K562 (cell line): ENCODE measurements around the gene SAE1. TPM values are rescaled to one million over a fixed set of nuclear protein-coding genes. Genes with fewer than 3 reads are reported as not detected.

Source experiments
- CC2D1A ChIP-seq: fragments of 450-650 bp; IDR thresholded peaks from 2 replicates; pipeline ENCODE4 v1.6.1; 2017; ENCODE audit warnings: mild to moderate bottlenecking
- ESRRA ChIP-seq: fragments of 450-650 bp; IDR thresholded peaks from 2 replicates; pipeline ENCODE4 v1.6.1; 2014; ENCODE audit warnings: low read depth, mild to moderate bottlenecking, moderate library complexity, borderline replicate concordance
- FOXP1 ChIP-seq: sonication (generic); formaldehyde crosslinking; IDR thresholded peaks from 2 replicates; pipeline ENCODE4 v1.8.0; 2022; ENCODE audit warnings: mild to moderate bottlenecking, missing genetic modification reagents
- GATAD2A ChIP-seq: fragments of 450-650 bp; IDR thresholded peaks from 2 replicates; pipeline ENCODE4 v1.6.1; 2017
- ILK ChIP-seq: fragments of 450-650 bp; IDR thresholded peaks from 2 replicates; pipeline ENCODE4 v1.6.1; 2016; ENCODE audit warnings: missing genetic modification characterization, low read depth, mild to moderate bottlenecking, missing compliant biosample characterization, moderate library complexity, borderline replicate concordance
- NR2C2 ChIP-seq, 2 experiments: fragments of 200-800 bp in 1 of 2; sonication (Bioruptor generic) in 1 of 2; sonication (generic) in 1 of 2; formaldehyde crosslinking in 1 of 2; IDR thresholded peaks; 2 replicates each; pipeline versions ENCODE4 v1.6.1 to v1.8.0; 2016 to 2022; ENCODE audit warnings: mild to moderate bottlenecking in 1 of 2, missing compliant biosample characterization in 1 of 2, missing genetic modification characterization in 1 of 2, missing genetic modification reagents in 1 of 2
- NRF1 ChIP-seq, 2 experiments: fragments of 450-650 bp; IDR thresholded peaks in 1 of 2; conservative IDR thresholded peaks in 1 of 2; 2 replicates each; pipeline ENCODE4 v1.6.1; 2014; ENCODE audit warnings: mild to moderate bottlenecking in 2 of 2
- PHF21A ChIP-seq: fragments of 450-650 bp; IDR thresholded peaks from 2 replicates; pipeline ENCODE4 v1.6.1; 2017; ENCODE audit warnings: low read depth, borderline replicate concordance
- PHF8 ChIP-seq: fragments of 200-600 bp; sonication (generic); IDR thresholded peaks from 2 replicates; pipeline ENCODE4 v1.6.1; 2012; ENCODE audit warnings: mixed run types, mild to moderate bottlenecking, inconsistent platforms, low read length, moderate library complexity, borderline replicate concordance
- SETDB1 ChIP-seq: IDR thresholded peaks from one replicate; pipeline ENCODE4 v1.6.1; 2012; ENCODE audit warnings: low read length, control low read depth, inconsistent platforms
- SRF ChIP-seq, 2 experiments: fragments of 250-450, 450-650 bp in 1 of 2; sonication (Bioruptor Pico) in 1 of 2; sonication (generic) in 1 of 2; formaldehyde crosslinking; IDR thresholded peaks; 2 replicates each; pipeline versions ENCODE4 v1.5.0 to v1.5.1; 2020 to 2022; ENCODE audit warnings: mild to moderate bottlenecking in 1 of 2, missing genetic modification reagents in 1 of 2
- ZFP1 ChIP-seq: fragments of 450-650 bp; formaldehyde crosslinking; IDR thresholded peaks from 2 replicates; pipeline ENCODE4 v1.4.0; 2020; ENCODE audit warnings: mild to moderate bottlenecking, mixed read lengths
- ZNF133 ChIP-seq: fragments of 250-450 bp; sonication (Bioruptor Pico); IDR thresholded peaks from 2 replicates; pipeline ENCODE4 v1.4.0; 2020; ENCODE audit warnings: mild to moderate bottlenecking
- ZNF282 ChIP-seq: sonication (generic); formaldehyde crosslinking; IDR thresholded peaks from 2 replicates; pipeline ENCODE4 v1.8.1; 2023; ENCODE audit warnings: missing genetic modification reagents
- ZNF589 ChIP-seq: fragments of 200-800 bp; sonication (Bioruptor generic); IDR thresholded peaks from 2 replicates; pipeline ENCODE4 v1.6.1; 2016; ENCODE audit warnings: low read depth, missing genetic modification characterization, missing compliant biosample characterization
- ZNF830 ChIP-seq: fragments of 250-450 bp; sonication (Bioruptor Pico); IDR thresholded peaks from 2 replicates; pipeline ENCODE4 v1.5.0; 2021; ENCODE audit warnings: mild to moderate bottlenecking
- polyA plus RNA-seq, 8 experiments: library from polyadenylated mRNA; depleted of rRNA in 4 of 8; stranded (reverse) in 5 of 8; unstranded in 3 of 8; fragments of >200 nt; fragmentation: Nextera tagmentation in 2 of 8; fragmentation: Illumina TruSeq in 1 of 8; extraction: Ambion mirVana in 2 of 8; extraction: Trizol in 1 of 8; gene quantifications; 2 replicates each; pipeline versions ENCODE4 v1.2.1 to v1.2.3, GENCODE V29; 2011 to 2014; ENCODE audit warnings: inconsistent platforms in 1 of 8, missing spikeins in 1 of 8
- total RNA-seq, 7 experiments: library from RNA; depleted of rRNA in 6 of 7; stranded (reverse); fragments of >200 nt in 6 of 7; fragmentation: Illumina TruSeq in 2 of 7; extraction: Trizol in 2 of 7; gene quantifications; 2 replicates each; pipeline versions ENCODE4 v1.2.1 to v1.2.3, GENCODE V29; 2011 to 2021; ENCODE audit warnings: low replicate concordance in 1 of 7
- TF ChIP-seq, protein P1 (sequence below): sonication (generic); formaldehyde crosslinking; IDR thresholded peaks from 2 replicates; pipeline ENCODE4 v1.8.0; 2023; ENCODE audit warnings: mild to moderate bottlenecking, missing genetic modification reagents
- TF ChIP-seq, protein P2 (sequence below): sonication (generic); formaldehyde crosslinking; IDR thresholded peaks from 2 replicates; pipeline ENCODE4 v1.8.0; 2022; ENCODE audit warnings: mild to moderate bottlenecking, low read depth, missing genetic modification reagents
- TF ChIP-seq, protein P3 (sequence below), 2 experiments: fragments of 450-650 bp in 1 of 2; sonication (generic) in 1 of 2; formaldehyde crosslinking in 1 of 2; IDR thresholded peaks in 1 of 2; conservative IDR thresholded peaks in 1 of 2; 2 replicates each; pipeline versions ENCODE4 v1.6.1 to v1.8.1; 2016 to 2023; ENCODE audit warnings: mild to moderate bottlenecking in 2 of 2, moderate library complexity in 2 of 2, inconsistent platforms in 1 of 2, missing genetic modification reagents in 1 of 2
- TF ChIP-seq, protein P4 (sequence below): sonication (generic); formaldehyde crosslinking; IDR thresholded peaks from 2 replicates; pipeline ENCODE4 v1.8.1; 2023; ENCODE audit warnings: mild to moderate bottlenecking, missing genetic modification reagents, moderate library complexity

SAE1 gene
- total and polyA plus RNA-seq, 9 of the 15 experiments (the other 6 are each of a cell fraction or from before 2014, with no cell fraction given): 82.8 to 299 (median 217) TPM

DNA sequence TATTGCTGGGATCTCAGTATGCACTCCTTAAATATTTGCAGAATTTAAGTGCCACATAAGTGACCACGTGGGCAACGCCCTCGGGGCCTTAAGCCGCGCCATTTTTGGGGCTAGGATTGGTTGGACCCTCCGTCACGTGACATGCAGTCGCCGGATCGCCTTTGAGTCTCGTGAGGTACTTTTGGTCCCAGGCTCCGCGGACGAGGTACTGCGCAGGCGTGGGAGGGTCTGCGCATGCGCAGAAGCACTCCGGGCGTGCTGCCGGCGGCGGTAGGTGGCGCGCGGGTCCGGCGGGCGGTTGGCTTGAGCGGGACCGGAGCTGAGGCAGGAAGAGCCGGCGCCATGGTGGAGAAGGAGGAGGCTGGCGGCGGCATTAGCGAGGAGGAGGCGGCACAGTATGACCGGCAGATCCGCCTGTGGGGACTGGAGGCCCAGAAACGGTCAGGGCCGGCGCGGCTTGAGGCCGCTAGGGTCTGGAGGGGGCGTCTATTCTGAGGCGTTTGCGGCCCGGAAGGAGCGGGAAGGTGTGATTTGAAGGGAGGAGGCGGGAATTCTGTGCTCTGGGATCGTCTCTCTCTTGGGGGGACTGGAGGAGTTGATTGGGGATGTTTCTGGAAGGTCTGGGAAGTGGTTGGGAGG lies at the start of gene SAE1 (continued):
- TF ChIP-seq FOXP1 (CRISPR knock-in tag) (peak; percentile 80), ZFP1 (CRISPR knock-in tag) (no peak), ZNF589 (CRISPR knock-in tag) (peak; percentile 59; the same call in 1 of the 2 replicates), ZNF282 (no peak; the same call in 1 of the 2 replicates), ESRRA (0 out of 2 replicates have a peak, but pooled peaks have one; percentile 36), ZNF830 (no peak), CC2D1A (peak; percentile 95), SETDB1 (no peak), GATAD2A (no peak), NR2C2 (CRISPR knock-in tag; IDR thresholded peaks at IDR 0.05) (peak; percentile 51; the same call in 1 of the 2 replicates), NR2C2 (tag; IDR thresholded peaks at IDR 0.05) (peak; percentile 66; the same call in 1 of the 2 replicates), PHF8 (peak; percentile 95), SRF (CRISPR knock-in tag; IDR thresholded peaks at IDR 0.05) (peak in 1 of 2 experiments; percentile 92; a peak in 3 of 4 replicates), PHF21A (0 out of 2 replicates have a peak, but pooled peaks have one; percentile 26), NRF1 (conservative IDR thresholded peaks at IDR 0.05 in 1 of 2, IDR thresholded peaks at IDR 0.05 in 1 of 2) (peak; percentile 100), ZNF133 (CRISPR knock-in tag) (no peak), ILK (tag) (no peak)
- TF ChIP-seq, protein P1, sequence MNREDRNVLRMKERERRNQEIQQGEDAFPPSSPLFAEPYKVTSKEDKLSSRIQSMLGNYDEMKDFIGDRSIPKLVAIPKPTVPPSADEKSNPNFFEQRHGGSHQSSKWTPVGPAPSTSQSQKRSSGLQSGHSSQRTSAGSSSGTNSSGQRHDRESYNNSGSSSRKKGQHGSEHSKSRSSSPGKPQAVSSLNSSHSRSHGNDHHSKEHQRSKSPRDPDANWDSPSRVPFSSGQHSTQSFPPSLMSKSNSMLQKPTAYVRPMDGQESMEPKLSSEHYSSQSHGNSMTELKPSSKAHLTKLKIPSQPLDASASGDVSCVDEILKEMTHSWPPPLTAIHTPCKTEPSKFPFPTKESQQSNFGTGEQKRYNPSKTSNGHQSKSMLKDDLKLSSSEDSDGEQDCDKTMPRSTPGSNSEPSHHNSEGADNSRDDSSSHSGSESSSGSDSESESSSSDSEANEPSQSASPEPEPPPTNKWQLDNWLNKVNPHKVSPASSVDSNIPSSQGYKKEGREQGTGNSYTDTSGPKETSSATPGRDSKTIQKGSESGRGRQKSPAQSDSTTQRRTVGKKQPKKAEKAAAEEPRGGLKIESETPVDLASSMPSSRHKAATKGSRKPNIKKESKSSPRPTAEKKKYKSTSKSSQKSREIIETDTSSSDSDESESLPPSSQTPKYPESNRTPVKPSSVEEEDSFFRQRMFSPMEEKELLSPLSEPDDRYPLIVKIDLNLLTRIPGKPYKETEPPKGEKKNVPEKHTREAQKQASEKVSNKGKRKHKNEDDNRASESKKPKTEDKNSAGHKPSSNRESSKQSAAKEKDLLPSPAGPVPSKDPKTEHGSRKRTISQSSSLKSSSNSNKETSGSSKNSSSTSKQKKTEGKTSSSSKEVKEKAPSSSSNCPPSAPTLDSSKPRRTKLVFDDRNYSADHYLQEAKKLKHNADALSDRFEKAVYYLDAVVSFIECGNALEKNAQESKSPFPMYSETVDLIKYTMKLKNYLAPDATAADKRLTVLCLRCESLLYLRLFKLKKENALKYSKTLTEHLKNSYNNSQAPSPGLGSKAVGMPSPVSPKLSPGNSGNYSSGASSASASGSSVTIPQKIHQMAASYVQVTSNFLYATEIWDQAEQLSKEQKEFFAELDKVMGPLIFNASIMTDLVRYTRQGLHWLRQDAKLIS: peak; percentile 5; the same call in 1 of the 2 replicates
- TF ChIP-seq, protein P2, sequence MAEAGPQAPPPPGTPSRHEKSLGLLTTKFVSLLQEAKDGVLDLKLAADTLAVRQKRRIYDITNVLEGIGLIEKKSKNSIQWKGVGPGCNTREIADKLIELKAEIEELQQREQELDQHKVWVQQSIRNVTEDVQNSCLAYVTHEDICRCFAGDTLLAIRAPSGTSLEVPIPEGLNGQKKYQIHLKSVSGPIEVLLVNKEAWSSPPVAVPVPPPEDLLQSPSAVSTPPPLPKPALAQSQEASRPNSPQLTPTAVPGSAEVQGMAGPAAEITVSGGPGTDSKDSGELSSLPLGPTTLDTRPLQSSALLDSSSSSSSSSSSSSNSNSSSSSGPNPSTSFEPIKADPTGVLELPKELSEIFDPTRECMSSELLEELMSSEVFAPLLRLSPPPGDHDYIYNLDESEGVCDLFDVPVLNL (CRISPR knock-in tag): peak; percentile 83
- TF ChIP-seq, protein P3, sequence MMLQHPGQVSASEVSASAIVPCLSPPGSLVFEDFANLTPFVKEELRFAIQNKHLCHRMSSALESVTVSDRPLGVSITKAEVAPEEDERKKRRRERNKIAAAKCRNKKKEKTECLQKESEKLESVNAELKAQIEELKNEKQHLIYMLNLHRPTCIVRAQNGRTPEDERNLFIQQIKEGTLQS (IDR thresholded peaks at IDR 0.05): no peak
- TF ChIP-seq, protein P3 (CRISPR knock-in tag; conservative IDR thresholded peaks at IDR 0.05): peak; percentile 21; the same call in 1 of the 2 replicates
- TF ChIP-seq, protein P4, sequence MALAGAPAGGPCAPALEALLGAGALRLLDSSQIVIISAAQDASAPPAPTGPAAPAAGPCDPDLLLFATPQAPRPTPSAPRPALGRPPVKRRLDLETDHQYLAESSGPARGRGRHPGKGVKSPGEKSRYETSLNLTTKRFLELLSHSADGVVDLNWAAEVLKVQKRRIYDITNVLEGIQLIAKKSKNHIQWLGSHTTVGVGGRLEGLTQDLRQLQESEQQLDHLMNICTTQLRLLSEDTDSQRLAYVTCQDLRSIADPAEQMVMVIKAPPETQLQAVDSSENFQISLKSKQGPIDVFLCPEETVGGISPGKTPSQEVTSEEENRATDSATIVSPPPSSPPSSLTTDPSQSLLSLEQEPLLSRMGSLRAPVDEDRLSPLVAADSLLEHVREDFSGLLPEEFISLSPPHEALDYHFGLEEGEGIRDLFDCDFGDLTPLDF (CRISPR knock-in tag): peak; percentile 87
